Measurements from ENCODE around the gene KCNA3.
A peak's percentile ranks its signal among the peaks of the same experiment; 100 is the strongest.

Gene KCNA3

DNA sequence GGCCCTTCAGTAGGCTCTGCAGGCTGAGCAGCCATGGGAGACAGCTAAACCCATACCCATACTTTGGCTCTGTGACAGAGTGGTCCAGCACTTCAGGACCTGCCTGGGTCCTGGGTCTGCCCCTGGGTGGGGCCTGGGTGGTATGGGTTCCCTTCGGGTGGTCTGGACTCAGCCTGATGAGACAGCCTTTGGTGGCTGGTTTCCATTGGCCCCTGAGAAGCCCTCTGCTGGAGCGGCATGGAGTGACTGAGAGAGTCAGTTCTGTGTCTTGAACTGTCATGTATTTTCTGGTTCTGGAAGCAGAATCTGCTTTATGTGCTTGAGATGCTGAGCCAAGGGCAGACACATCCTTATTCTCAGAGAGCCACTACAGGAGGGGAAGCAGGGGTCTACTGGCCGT lies 37.3 kb downstream of the KCNA3 start:
- DNase-seq: no peak

DNA sequence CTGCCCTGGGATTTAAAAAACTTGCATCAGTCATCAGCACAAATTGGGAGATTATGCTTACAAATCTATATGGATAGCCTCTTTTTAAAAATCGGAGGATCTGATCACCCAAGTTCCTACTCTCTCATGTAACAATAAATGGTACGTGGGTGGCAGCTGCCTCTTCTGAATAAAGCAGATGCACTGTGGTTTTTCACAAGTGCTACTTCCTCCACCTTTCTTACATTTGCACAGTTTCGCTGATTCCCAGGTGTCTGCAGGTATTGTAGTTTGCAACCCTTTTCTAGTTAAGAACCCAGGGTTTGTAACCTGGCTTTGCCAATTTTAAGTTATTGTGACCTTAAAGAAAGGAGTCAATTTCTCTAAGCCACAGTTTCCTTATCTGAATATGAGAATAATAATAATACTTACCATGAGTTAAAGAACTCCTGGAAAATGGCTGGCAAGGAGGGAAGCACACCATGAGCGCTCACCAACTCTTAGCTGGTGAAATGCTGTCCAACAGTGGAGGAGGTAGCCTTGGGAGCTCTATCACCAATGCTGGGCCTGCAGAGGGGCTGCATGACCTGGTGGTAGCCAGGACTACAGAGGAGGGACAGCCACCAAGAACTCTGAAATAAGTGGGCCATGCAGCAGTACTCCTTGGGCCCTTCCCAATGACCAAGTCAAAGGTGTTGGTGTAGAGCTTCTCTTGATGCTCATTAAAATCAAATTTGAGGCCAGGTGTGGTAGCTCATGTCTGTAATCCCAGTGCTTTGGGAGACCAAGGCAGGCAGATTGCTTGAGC lies 38.4 kb downstream of the KCNA3 start:
- no peak for DNase-seq

DNA sequence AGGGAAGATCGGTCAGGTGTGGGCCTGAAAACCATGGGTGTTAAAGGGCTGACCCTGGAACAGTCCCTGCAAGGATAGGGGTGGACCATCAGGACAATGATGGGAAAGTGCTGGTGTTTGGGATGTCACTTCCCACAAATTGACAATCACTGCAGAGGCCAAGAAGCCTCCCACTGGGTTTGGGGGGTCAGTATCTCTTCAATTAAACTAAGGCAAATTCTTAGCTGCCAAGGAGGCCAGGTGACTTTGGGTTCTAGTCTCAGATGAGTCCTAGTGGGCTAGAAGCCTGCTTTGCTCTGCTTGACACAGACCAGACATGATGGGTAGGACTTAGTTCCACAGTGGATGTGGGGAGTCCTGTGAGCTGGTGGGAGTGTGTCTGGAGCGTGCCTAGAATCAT lies 39.3 kb downstream of the KCNA3 start:
- DNase-seq: no peak

DNA sequence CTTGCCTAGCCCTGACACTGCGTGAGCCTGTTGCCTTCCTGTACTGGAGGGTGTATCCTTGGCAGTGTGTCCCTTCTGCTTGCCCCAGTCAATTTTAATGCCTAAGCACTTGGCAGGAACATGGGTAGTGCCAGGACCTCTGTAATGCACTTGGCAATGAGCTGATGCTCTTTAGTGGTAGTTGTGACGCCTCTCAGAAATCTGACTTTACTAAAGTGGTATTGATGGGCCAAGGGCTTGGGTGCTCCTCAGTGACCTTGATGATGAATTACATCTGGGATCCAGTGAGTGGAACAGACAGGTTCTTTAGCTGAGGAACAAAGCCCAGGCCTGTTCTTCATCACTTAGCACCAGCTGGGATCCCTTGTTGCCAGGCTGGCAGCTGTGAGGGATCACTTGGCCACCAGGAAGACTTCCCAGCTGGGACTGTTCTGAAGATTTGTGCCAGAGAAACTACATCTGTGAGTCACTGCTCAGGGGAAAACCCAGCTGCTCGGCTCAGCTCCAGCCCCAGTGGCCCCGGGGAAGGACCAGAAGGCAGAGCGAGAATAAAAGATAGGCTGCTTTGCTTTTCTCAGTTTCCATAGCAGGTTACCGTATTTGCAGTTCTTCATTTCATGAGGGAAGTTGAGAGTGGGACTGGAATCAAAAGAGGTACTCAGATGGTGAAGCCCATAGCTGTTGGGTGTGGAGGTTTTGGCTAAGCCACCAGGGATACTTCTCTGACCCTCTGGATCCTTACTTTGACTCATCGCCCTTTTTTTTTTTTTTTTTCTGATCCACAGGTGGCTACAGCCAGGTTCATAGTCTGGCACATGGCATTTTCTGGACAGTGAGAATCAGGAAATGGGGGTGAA lies 40.1 kb downstream of the KCNA3 start:
- no peak for DNase-seq

DNA sequence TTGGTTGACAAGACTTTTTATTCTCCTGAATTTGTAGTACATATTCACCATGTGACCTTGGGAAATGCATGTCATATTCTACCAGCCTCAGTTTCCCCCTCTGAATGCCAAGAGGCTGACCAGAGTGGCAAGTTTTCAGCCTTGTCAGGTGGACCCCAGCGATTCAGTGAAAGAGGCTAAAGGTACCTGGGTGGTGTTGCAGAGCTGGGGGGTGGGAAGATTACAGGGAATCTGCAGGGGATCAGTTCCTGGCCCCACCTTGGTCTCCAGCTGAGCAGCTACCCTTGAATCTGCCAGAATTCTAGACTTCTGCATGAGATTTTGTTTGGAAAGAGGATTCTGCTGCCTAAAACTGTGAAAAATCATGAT lies 40.7 kb downstream of the KCNA3 start:
- DNase-seq: no peak

DNA sequence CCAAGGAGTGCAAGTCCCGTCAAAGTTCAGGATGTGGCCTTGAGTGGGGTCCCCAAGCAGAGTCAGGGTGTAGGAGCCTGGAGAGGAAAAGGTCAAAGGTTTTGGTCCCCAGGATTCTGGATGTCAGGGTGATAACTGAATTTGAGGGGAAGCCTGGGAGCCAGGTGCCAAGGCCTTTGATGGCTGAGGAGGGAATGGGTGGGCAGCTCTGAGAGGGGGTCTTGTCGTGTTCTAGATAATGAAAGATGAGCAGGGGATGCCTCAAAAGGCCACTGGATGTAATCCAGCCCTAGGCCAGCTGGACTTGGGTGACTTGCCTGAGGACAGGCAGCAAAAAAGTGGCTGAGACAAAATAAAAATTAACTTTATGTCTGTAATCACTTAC lies 41.1 kb downstream of the KCNA3 start:
- DNase-seq: no peak

DNA sequence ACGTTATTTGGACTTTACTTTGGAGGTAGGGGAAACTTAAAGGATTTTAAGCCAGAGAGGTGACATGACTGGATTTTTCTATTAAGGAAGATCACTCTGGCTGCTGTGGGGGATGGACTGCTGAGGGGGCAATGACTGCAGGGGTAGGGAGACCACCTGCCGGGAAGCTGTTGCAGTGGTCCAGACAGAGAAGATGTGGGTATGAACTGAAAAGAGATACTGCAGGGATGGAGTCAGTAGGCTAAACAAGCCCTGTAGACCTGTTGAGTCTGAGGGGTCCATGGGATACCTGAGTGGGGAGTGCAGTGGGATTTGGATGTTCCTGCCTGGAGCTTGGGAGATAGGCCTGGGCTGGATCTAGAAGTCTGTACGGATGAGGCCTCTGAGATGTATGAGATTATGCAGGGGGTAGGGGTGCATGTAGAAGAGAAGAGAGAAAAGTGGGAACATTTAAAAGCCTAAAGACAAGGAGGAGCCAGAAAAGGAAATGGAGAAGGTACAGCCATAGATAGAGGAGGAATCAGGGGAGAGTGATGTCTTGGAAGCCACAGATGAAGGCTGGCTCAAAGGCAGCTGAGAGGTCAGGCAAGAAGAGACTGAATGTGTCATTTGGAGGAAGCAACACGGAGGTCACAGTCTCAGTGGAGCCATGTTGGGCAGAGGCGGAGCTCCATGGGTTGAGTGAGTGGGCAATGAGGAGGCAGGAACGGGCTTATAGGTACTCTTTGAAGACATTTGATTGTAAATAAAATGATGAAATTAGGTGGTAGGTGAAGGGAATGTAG lies 42.7 kb downstream of the KCNA3 start:
- no peak for DNase-seq

DNA sequence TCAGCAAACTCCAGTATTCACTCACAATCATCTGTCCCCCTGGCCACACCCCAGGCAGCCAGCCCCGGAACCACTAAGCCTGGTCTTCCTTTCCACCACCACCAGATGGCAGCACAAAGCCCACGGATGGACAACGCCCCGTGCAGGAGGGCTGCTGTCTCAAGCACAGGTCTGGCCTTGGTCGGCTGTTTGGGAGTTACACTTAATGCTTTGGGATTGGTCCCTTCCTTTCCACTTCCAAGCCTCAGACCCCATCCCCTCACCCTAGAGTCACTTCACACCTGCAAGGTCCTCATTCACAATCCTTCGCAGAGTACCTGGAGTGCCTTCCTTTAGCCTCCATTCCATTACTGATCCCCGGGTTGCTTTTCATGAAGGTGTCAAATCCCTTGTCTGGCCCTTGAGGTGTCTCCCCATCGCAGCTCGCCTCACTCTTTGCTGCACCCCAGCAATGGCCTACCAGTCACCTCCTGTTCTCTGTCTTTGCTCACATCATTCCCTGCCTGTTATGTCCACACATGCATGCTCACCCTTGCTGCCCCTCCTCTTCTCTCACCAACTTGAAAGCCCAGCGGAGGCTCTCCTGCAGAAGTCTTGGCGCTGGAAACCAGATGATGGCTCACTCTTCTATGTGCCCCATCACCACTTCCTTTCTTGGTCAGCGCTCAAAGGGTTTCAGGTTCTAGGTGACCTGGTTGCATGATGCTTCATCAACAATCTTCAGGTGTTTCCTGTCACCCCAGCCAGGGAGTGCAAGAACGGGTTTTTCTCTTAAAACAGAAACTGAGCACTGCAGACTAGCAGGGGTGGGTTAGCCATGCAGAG lies 43.7 kb downstream of the KCNA3 start:
- DNase-seq: peak; percentile 9

DNA sequence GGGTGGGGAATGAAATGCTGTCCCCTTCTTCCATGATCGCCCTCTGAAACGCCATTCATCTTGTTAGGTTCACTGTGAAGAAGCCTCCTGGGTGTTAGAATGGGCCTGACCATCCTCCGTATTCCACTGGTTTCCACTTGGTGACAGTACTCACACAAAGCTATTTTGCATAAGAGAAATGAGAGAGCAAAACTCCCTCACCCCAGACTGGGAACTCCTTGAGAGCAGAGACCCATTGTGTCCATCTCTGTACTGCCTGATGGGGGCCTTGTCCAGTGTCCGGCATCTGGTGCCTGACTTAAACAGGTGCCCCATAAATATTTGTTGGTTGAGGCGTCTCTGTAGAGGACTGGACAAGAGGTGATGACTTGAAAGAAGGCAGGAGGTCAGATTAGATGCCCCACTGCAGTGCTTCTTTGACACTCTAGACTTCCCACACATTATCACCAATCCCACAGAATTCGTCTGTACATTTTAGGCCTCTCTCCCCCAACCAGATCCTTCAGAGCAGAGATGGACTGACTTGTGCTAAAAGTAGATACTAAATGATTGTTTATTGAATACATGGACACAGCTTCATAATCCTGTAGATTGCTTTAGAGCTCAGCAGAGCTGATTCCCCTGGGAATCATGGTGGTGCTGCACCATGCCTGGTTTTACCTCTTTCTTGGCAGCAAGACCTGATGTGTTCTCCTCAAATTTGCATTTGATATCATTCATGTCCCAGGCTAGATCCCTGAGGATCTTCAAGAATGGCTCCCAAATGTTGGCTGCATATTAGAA lies 46.2 kb downstream of the KCNA3 start:
- DNase-seq: no peak

DNA sequence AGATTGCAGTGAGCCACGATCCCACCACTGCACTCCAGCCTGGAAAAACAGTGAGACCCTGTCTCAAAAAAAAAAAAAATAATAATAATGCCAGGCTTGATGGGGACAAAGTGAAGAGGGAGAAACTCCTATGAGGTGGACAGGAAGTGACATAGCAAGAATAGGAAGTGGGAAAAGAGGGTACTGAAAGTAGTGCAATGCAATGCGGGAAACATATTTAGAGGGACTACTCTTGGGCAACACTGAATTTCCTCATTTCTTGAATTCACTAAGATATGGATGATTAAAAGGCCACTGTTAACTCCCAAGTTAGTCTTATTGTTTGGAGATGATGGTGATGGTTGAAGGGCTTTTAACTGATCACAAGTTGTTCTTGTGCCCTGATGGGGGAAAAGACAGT lies 47.0 kb downstream of the KCNA3 start:
- DNase-seq: no peak

DNA sequence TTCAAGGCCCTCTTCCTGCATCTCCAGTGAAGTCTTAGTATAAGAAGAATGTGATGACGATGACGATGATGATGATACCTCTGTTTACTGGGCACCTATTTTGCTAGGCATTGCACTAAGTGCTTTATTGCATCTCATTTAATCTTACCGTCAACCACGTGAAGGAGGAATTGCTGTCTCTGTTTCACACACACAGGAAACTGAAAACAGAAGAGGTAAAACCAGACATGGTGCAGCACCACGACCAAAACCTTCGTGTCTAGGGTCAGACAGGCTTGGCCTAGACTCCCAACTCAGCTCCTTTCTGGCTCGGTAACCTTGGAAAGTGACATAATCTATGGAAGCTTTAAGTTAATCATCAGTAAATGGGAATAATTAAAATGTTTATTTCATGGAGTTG lies 47.9 kb downstream of the KCNA3 start:
- DNase-seq: no peak

All from DMS153 (cell line).